HFF-Myc (cell line): ENCODE results near the gene NACA2.

Experiments used
- DNase-seq: peaks from one replicate; pipeline ENCODE4 v3.0.0-alpha.2; 2011; ENCODE audit warnings: low read depth; ENCODE audit errors: extremely low read depth
- H3K4me3 ChIP-seq: replicated peaks from 2 replicates; pipeline ENCODE4 v1.5.1; 2011; ENCODE audit warnings: low read depth, mild to moderate bottlenecking, control low read depth, low read length
- CTCF ChIP-seq: IDR thresholded peaks from 2 replicates; pipeline ENCODE4 v1.5.1; 2012; ENCODE audit warnings: mild to moderate bottlenecking, low read depth, low read length, control low read depth; ENCODE audit errors: missing control alignments

The NACA2 gene

GRCh38 chr17:61586031-61586566 is 4.9 kb downstream of the NACA2 start:
- H3K4me3 ChIP-seq: no peak overlapping the region
- no peak for TF ChIP-seq CTCF
- DNase-seq: no peak

DNA sequence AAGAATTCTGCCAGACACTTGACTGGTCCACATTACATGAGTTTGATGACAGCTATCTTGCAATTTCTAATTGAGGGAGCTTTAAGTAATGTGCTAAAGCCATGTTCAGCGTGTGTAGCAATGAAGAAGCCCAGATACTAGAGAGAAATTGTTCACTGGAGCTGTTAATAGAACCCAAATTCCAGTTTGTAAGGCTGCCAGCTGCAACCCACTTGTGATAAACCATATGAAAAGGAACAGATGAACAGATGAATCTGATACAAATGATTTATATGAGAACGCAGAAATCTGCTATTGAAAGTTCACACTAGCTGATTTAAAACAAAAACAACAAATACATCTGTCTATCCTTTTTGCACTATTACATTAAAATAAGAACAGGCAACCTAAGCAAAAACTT is 6.2 kb downstream of the NACA2 start:
- DNase-seq: no peak
- TF ChIP-seq CTCF: no peak
- no peak overlapping the region for H3K4me3 ChIP-seq

DNA sequence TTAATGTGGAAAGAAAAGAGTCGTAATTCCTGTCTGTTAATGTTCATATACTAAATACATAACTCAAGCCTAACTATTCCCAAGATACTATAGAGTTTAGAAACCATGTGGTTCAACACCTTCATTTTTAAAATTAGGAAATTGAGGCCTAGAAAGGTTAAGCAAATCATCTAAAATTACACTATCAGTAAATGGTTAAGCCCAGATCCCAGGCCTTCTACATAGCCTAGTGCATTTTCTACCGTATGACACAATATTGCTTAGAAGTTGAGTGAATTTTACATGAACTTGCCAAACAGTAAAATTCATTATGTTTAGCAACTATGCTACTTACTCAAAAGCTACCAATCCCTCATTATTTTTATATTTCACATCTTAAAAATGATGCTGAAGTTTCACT is 6.8 kb downstream of the NACA2 start:
- no peak for DNase-seq
- no peak overlapping the region for H3K4me3 ChIP-seq
- no peak for TF ChIP-seq CTCF

DNA sequence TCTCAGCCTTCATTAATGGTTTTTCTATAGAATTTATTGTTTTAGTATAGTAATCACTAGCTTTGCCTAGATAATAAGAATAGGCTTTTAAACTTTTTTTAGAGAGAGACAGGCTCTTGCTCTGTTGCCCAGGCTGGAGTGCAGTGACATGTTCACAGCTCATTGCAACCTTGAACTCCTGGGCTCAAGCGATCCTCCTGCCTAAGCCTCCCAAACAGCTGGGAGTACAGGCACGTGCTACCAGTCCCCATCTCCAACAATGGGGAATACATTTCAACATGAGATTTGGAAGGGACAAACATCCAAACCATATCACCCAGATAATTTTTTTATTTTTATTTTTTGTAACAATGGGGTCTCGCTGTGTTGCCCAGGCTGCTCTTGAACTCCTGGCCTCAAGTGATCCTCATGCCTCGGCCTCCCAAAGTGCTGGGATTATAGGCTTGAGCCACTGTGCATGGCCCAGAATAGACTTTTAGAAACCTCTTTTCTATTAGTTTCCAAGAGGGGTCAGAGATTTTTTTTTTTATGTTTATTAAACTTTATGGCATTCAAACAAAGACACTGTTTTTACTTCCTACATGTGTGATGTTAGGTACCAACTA is 7.3 kb downstream of the NACA2 start:
- TF ChIP-seq CTCF: no peak
- no peak for DNase-seq
- H3K4me3 ChIP-seq: no peak overlapping the region

- peak; percentile 76 for DNase-seq
- TF ChIP-seq CTCF: peak; percentile 25
- H3K4me3 ChIP-seq: no peak overlapping the region
These were observed 7.8 kb downstream of the NACA2 start for GRCh38 chr17:61583242-61583641.

- DNase-seq: no peak
- TF ChIP-seq CTCF: no peak
- H3K4me3 ChIP-seq: no peak overlapping the region
These were observed 8.4 kb downstream of the NACA2 start for GRCh38 chr17:61582593-61582992.

- no peak for TF ChIP-seq CTCF
- H3K4me3 ChIP-seq: no peak overlapping the region
- no peak for DNase-seq
These were observed 9.2 kb downstream of the NACA2 start for GRCh38 chr17:61581611-61582349.
